SK-N-SH (cell line): ENCODE measurements around the gene UBLCP1. TPM values are rescaled to one million over a fixed set of nuclear protein-coding genes. Genes with fewer than 3 reads are reported as not detected.

Experiments
- CTCF ChIA-PET: fragments of 300-600, 350-600 bp; formaldehyde crosslinking; extraction: SDS; loops from one replicate; lab custom pipeline; 2021; lab: Yijun Ruan, JAX
- POLR2A ChIA-PET: fragments of 350-600 bp; sonication (Branson Sonifier 250); formaldehyde crosslinking; extraction: SDS; loops from one replicate; lab custom pipeline; 2020; ENCODE audit warnings: antibody characterized with exemption, inconsistent platforms; lab: Yijun Ruan, JAX
- DNase-seq: peaks from one replicate; pipeline ENCODE4 v3.0.0; 2012
- H2AFZ ChIP-seq: fragments of 200-600 bp; sonication (generic); 2 replicates; pipeline ENCODE4 v1.8.1; 2016; ENCODE audit warnings: antibody characterized with exemption, mild to moderate bottlenecking, low read depth
- H3F3A ChIP-seq: fragments of 200-600 bp; sonication (generic); replicated peaks from 2 replicates; pipeline ENCODE3; 2016; ENCODE audit warnings: antibody characterized with exemption, mild to moderate bottlenecking; ENCODE audit not compliant: insufficient read depth
- H3K27ac ChIP-seq, 2 experiments: fragments of 200-500 bp in 1 of 2; fragments of 200-600 bp in 1 of 2; sonication (Bioruptor generic) in 1 of 2; sonication (generic), shearing (Covaris generic) in 1 of 2; 2 replicates each; pipeline versions ENCODE4 v1.5.1 to v1.6.1; 2014 to 2016; ENCODE audit warnings: low read depth in 2 of 2, inconsistent platforms in 1 of 2, low read length in 1 of 2, mild to moderate bottlenecking in 1 of 2, mixed read lengths in 1 of 2
- H3K27me3 ChIP-seq: fragments of 200-600 bp; sonication (generic), shearing (Covaris generic); 2 replicates; pipeline ENCODE4 v1.6.1; 2016; ENCODE audit warnings: mixed run types; ENCODE audit not compliant: insufficient read depth
- H3K36me3 ChIP-seq, 2 experiments: fragments of 200-500 bp in 1 of 2; fragments of 200-600 bp in 1 of 2; sonication (Bioruptor generic) in 1 of 2; sonication (generic) in 1 of 2; replicated peaks in 1 of 2; 2 replicates each; pipeline versions ENCODE3 to v1.5.1; 2014 to 2016; ENCODE audit warnings: low read length in 1 of 2, mild to moderate bottlenecking in 1 of 2; ENCODE audit not compliant: insufficient read depth in 2 of 2, control insufficient read depth in 1 of 2
- H3K4me1 ChIP-seq, 2 experiments: fragments of 200-500 bp in 1 of 2; fragments of 200-600 bp in 1 of 2; sonication (Bioruptor generic) in 1 of 2; sonication (generic), shearing (Covaris generic) in 1 of 2; 2 replicates each; pipeline versions ENCODE4 v1.5.1 to v1.6.1; 2014 to 2016; ENCODE audit warnings: low read depth in 1 of 2, low read length in 1 of 2, mixed run types in 1 of 2; ENCODE audit not compliant: insufficient read depth in 2 of 2, control insufficient read depth in 1 of 2
- H3K4me2 ChIP-seq: fragments of 200-600 bp; sonication (generic), shearing (Covaris generic); 2 replicates; pipeline ENCODE4 v1.6.1; 2017; ENCODE audit warnings: mixed run types
- H3K4me3 ChIP-seq, 2 experiments: fragments of 200-500 bp in 1 of 2; fragments of 200-600 bp in 1 of 2; sonication (Bioruptor generic) in 1 of 2; sonication (generic), shearing (Covaris generic) in 1 of 2; 2 replicates each; pipeline versions ENCODE4 v1.5.1 to v1.8.1; 2014 to 2016; ENCODE audit warnings: low read depth in 2 of 2, inconsistent platforms in 1 of 2, low read length in 1 of 2, mild to moderate bottlenecking in 1 of 2, mixed read lengths in 1 of 2, moderate library complexity in 1 of 2
- H3K79me2 ChIP-seq: fragments of 200-600 bp; sonication (generic); 2 replicates; pipeline ENCODE4 v1.8.1; 2017; ENCODE audit warnings: mild to moderate bottlenecking; ENCODE audit not compliant: insufficient read depth
- H3K9ac ChIP-seq: fragments of 200-600 bp; sonication (generic); 2 replicates; pipeline ENCODE4 v1.6.1; 2017; ENCODE audit warnings: mixed run types
- H3K9me2 ChIP-seq: fragments of 200-600 bp; sonication (generic); 2 replicates; pipeline ENCODE4 v1.6.1; 2017; ENCODE audit warnings: mixed run types
- H3K9me3 ChIP-seq: fragments of 200-600 bp; sonication (generic); 2 replicates; pipeline ENCODE4 v1.6.1; 2017; ENCODE audit warnings: mixed run types, mild to moderate bottlenecking, moderate library complexity
- H4K20me1 ChIP-seq: fragments of 200-600 bp; sonication (generic); 2 replicates; pipeline ENCODE4 v1.6.1; 2017; ENCODE audit warnings: mild to moderate bottlenecking, mixed run types; ENCODE audit not compliant: insufficient read depth
- CHD2 ChIP-seq: fragments of 150-350 bp; IDR thresholded peaks from 2 replicates; pipeline ENCODE4 v1.6.1; 2018; ENCODE audit warnings: low read length; ENCODE audit not compliant: partially characterized antibody
- CTCF ChIP-seq: fragments of 200-600 bp; sonication (generic); IDR thresholded peaks from 2 replicates; pipeline ENCODE4 v1.6.1; 2017; ENCODE audit warnings: antibody characterized with exemption, mild to moderate bottlenecking, moderate library complexity
- EZH2phosphoT487 ChIP-seq: fragments of 200-600 bp; sonication (generic); IDR thresholded peaks from 2 replicates; pipeline ENCODE4 v1.6.1; 2017; ENCODE audit warnings: low read depth, mixed run types, mild to moderate bottlenecking, antibody characterized with exemption, moderate library complexity, borderline replicate concordance
- FOSL2 ChIP-seq: IDR thresholded peaks from 2 replicates; pipeline ENCODE4 v1.4.0; 2012; ENCODE audit warnings: low read depth, mild to moderate bottlenecking, moderate library complexity, borderline replicate concordance
- GATA2 ChIP-seq: sonication (generic); formaldehyde crosslinking; IDR thresholded peaks from 2 replicates; pipeline ENCODE4 v1.5.0; 2020; ENCODE audit warnings: mild to moderate bottlenecking, missing genetic modification reagents
- JUND ChIP-seq: IDR thresholded peaks from 2 replicates; pipeline ENCODE4 v1.4.0; 2012
- NRF1 ChIP-seq: IDR thresholded peaks from 2 replicates; pipeline ENCODE4 v1.6.1; 2012; ENCODE audit warnings: low read depth, mild to moderate bottlenecking, low read length
- PBX3 ChIP-seq: IDR thresholded peaks from 2 replicates; pipeline ENCODE4; 2012
- POLR2AphosphoS5 ChIP-seq: IDR thresholded peaks from 2 replicates; pipeline ENCODE4 v1.6.1; 2012; ENCODE audit warnings: low read depth, low read length
- REST ChIP-seq: IDR thresholded peaks from 2 replicates; pipeline ENCODE4 v1.6.1; 2012; ENCODE audit warnings: mild to moderate bottlenecking, low read depth, low read length, moderate library complexity
- SMC3 ChIP-seq: IDR thresholded peaks from 2 replicates; pipeline ENCODE4 v1.6.1; 2012; ENCODE audit warnings: low read depth, low read length, improper control_type of control experiment
- TAF1 ChIP-seq: IDR thresholded peaks from 2 replicates; pipeline ENCODE4 v1.6.1; 2012; ENCODE audit warnings: low read depth, mild to moderate bottlenecking, low read length, moderate library complexity, borderline replicate concordance
- WGBS: methylation state at CpG from one replicate; pipeline ENCODE4 v1.1.6; 2017; ENCODE audit warnings: low lambda C conversion rate; 5-methylcytosine and 5-hydroxymethylcytosine counted together
- polyA plus RNA-seq, 3 experiments: library from polyadenylated mRNA; depleted of rRNA; stranded (reverse); fragments of >200 nt; gene quantifications; 2 replicates each; pipeline ENCODE4 v1.2.3, GENCODE V29; 2012

UBLCP1 gene
- polyA plus RNA-seq, 1 of the 3 experiments (the other 2 are of a cell fraction) = 13.8 TPM

GRCh38 chr5:159249158-159249557 is 13.9 kb upstream of the UBLCP1 start:
- no peak overlapping the region for H3K4me2 ChIP-seq
- 55% methylated on average over 2 of the region's 2 CpGs for WGBS
- no peaks in the 10 kb centered on the region for H3K27me3 ChIP-seq
- H3K9me3 ChIP-seq = no peaks in the 10 kb centered on the region
- no peaks in the 10 kb centered on the region for H3K4me1 ChIP-seq
- no peak overlapping the region for H2AFZ ChIP-seq
- no peaks in the 10 kb centered on the region for H4K20me1 ChIP-seq
- H3K9me2 ChIP-seq = no peaks in the 10 kb centered on the region
- no peak for DNase-seq
- no peaks in the 10 kb centered on the region for H3K79me2 ChIP-seq
- TF ChIP-seq CHD2 (no peak), SMC3 (no peak), POLR2AphosphoS5 (no peak), NRF1 (no peak), CTCF (no peak)
- no peak overlapping the region for H3K4me3 ChIP-seq
- no peaks in the 10 kb centered on the region for H3K36me3 ChIP-seq
- H3K27ac ChIP-seq = no peak overlapping the region
- POLR2A ChIA-PET = no interaction called here
- H3F3A ChIP-seq = no peaks in the 10 kb centered on the region
- no peak overlapping the region for H3K9ac ChIP-seq
- CTCF ChIA-PET = interaction anchor here (1.0 kb wide), 1 partner anchor 93 kb away, joined by 3 read pairs; no protein-coding TSS in a partner anchor

GRCh38 chr5:159252195-159252594 is 10.9 kb upstream of the UBLCP1 start:
- H3K36me3 ChIP-seq = no peaks in the 10 kb centered on the region
- no peaks in the 10 kb centered on the region for H3K9me3 ChIP-seq
- DNase-seq = no peak
- H3F3A ChIP-seq = no peaks in the 10 kb centered on the region
- TF ChIP-seq TAF1 (no peak), FOSL2 (no peak), JUND (no peak), REST (no peak), PBX3 (no peak), NRF1 (no peak), EZH2phosphoT487 (no peak), GATA2 (CRISPR knock-in tag) (no peak)
- 40% methylated on average over 1 of the region's 1 CpG for WGBS
- no peaks in the 10 kb centered on the region for H3K79me2 ChIP-seq
- H2AFZ ChIP-seq = no peak overlapping the region
- H3K4me1 ChIP-seq = no peaks in the 10 kb centered on the region
- H3K4me2 ChIP-seq = no peak overlapping the region
- H3K27me3 ChIP-seq = no peaks in the 10 kb centered on the region
- H3K27ac ChIP-seq = no peak overlapping the region
- POLR2A ChIA-PET = no interaction called here
- CTCF ChIA-PET = interaction anchor here (0.7 kb wide), 1 partner anchor 95 kb away, joined by 3 read pairs; no protein-coding TSS in a partner anchor
- H3K4me3 ChIP-seq = no peak overlapping the region
- H4K20me1 ChIP-seq = no peaks in the 10 kb centered on the region
- no peaks in the 10 kb centered on the region for H3K9me2 ChIP-seq
- H3K9ac ChIP-seq = no peak overlapping the region
